HCT116 (cell line): Measurements from ENCODE around the gene OPN1SW. TPM values are rescaled to one million over a fixed set of nuclear protein-coding genes. Genes with fewer than 3 reads are reported as not detected.

Experiments used
- ATAC-seq: fragments of 200-7000 bp; cut with Tn5 transposase; 2 replicates; pipeline ENCODE4 v1.9.1; 2020; ENCODE audit warnings: mild to moderate bottlenecking, moderate library complexity
- BruUV-seq: library from RNA; stranded (reverse); fragments of 400-500 nt; replicated peaks from 2 replicates; lab custom pipeline; 2021; lab: Mats Ljungman, UMichigan
- CTCF ChIA-PET: fragments of 300-600 bp; sonication (Branson Sonifier 250); formaldehyde crosslinking; loops from one replicate; lab custom pipeline; 2021; ENCODE audit warnings: antibody characterized with exemption; lab: Charles Lee
- POLR2A ChIA-PET: fragments of 300-600, 350-600 bp; sonication (Branson Sonifier 250); formaldehyde crosslinking; loops from one replicate; lab custom pipeline; 2021; ENCODE audit warnings: antibody characterized with exemption; lab: Charles Lee
- RAD21 ChIA-PET, 2 experiments: fragments of 300-600 bp; sonication (Branson Sonifier 250); formaldehyde crosslinking; loops; one replicate each; lab custom pipeline; 2023; ENCODE audit warnings: low total read pairs in 2 of 2; ENCODE audit not compliant: uncharacterized antibody in 2 of 2, unreplicated experiment in 2 of 2, low non-redundant PET in 1 of 2; lab: Charles Lee
- DNase-seq: peaks from one replicate; pipeline ENCODE4 v3.0.0-alpha.2; 2010; ENCODE audit warnings: low read depth, low spot score
- H2AFZ ChIP-seq: fragments of 200-600 bp; shearing (Covaris generic), sonication (generic); 2 replicates; pipeline ENCODE4 v1.6.1; 2017; ENCODE audit warnings: low read depth, mixed run types, mixed read lengths, antibody characterized with exemption, low read length; ENCODE audit not compliant: poor library complexity, severe bottlenecking
- H3K27ac ChIP-seq: 2 replicates; pipeline ENCODE4 v1.5.1; 2012; ENCODE audit warnings: low read depth, low read length
- H3K27me3 ChIP-seq: fragments of 200-600 bp; sonication (generic); 2 replicates; pipeline ENCODE4 v1.6.1; 2016; ENCODE audit warnings: mixed run types, low read length, mixed read lengths; ENCODE audit not compliant: insufficient read depth
- H3K36me3 ChIP-seq, 2 experiments: fragments of 200-500 bp in 1 of 2; fragments of 200-600 bp in 1 of 2; sonication (Bioruptor generic) in 1 of 2; sonication (generic) in 1 of 2; 2 replicates each; pipeline versions ENCODE4 v1.5.1 to v1.6.1; 2014 to 2016; ENCODE audit warnings: low read length in 2 of 2, inconsistent platforms in 1 of 2, mixed read lengths in 1 of 2, mixed run types in 1 of 2; ENCODE audit not compliant: insufficient read depth in 2 of 2, control insufficient read depth in 1 of 2
- H3K4me1 ChIP-seq, 2 experiments: fragments of 200-600 bp in 1 of 2; sonication (generic) in 1 of 2; 2 replicates each; pipeline versions ENCODE4 v1.5.1 to v1.6.1; 2012 to 2017; ENCODE audit warnings: low read length in 2 of 2, inconsistent platforms in 1 of 2, mild to moderate bottlenecking in 1 of 2, mixed read lengths in 1 of 2, mixed run types in 1 of 2, moderate library complexity in 1 of 2; ENCODE audit not compliant: insufficient read depth in 2 of 2, control insufficient read depth in 1 of 2
- H3K4me2 ChIP-seq: fragments of 200-600 bp; sonication (generic); 2 replicates; pipeline ENCODE4 v1.6.1; 2017; ENCODE audit warnings: mixed run types, low read length, mixed read lengths
- H3K4me3 ChIP-seq, 2 experiments: fragments of 200-600 bp in 1 of 2; sonication (generic) in 1 of 2; replicated peaks in 1 of 2; 2 replicates each; pipeline ENCODE4 v1.5.1; 2011 to 2016; ENCODE audit warnings: low read length in 2 of 2, control low read depth in 1 of 2, low read depth in 1 of 2, mild to moderate bottlenecking in 1 of 2, mixed read lengths in 1 of 2, mixed run types in 1 of 2
- H3K79me2 ChIP-seq: fragments of 200-600 bp; sonication (generic); 2 replicates; pipeline ENCODE4 v1.6.1; 2017; ENCODE audit warnings: mild to moderate bottlenecking, mixed run types, low read length, moderate library complexity, mixed read lengths; ENCODE audit not compliant: insufficient read depth
- H3K9ac ChIP-seq: fragments of 200-600 bp; sonication (generic); 2 replicates; pipeline ENCODE4 v1.6.1; 2016; ENCODE audit warnings: low read length, mixed read lengths
- H3K9me2 ChIP-seq: fragments of 200-600 bp; sonication (generic), shearing (Covaris generic); 2 replicates; pipeline ENCODE4 v1.6.1; 2017; ENCODE audit warnings: mixed run types, mild to moderate bottlenecking, moderate library complexity; ENCODE audit not compliant: insufficient read depth
- H3K9me3 ChIP-seq, 2 experiments: fragments of 200-500 bp in 1 of 2; fragments of 200-600 bp in 1 of 2; sonication (Bioruptor generic) in 1 of 2; sonication (generic) in 1 of 2; 2 replicates each; pipeline ENCODE4 v1.6.1; 2014 to 2017; ENCODE audit warnings: low read length in 2 of 2, mixed read lengths in 2 of 2, inconsistent platforms in 1 of 2, low read depth in 1 of 2, mild to moderate bottlenecking in 1 of 2, mixed run types in 1 of 2, moderate library complexity in 1 of 2; ENCODE audit not compliant: control insufficient read depth in 1 of 2, insufficient read depth in 1 of 2
- H4K20me1 ChIP-seq: fragments of 200-600 bp; sonication (generic), shearing (Covaris generic); 2 replicates; pipeline ENCODE4 v1.6.1; 2017; ENCODE audit warnings: mixed run types, mild to moderate bottlenecking, moderate library complexity; ENCODE audit not compliant: insufficient read depth
- CTCF ChIP-seq, 3 experiments: fragments of 200-600 bp in 1 of 3; sonication (generic) in 1 of 3; IDR thresholded peaks in 2 of 3; conservative IDR thresholded peaks in 1 of 3; 2 replicates each; pipeline ENCODE4 v1.5.1; 2012 to 2017; ENCODE audit warnings: low read depth in 2 of 3, low read length in 2 of 3, antibody characterized with exemption in 1 of 3, borderline replicate concordance in 1 of 3, control low read depth in 1 of 3, mild to moderate bottlenecking in 1 of 3, mixed read lengths in 1 of 3, mixed run types in 1 of 3, moderate library complexity in 1 of 3; ENCODE audit not compliant: insufficient read depth in 1 of 3
- FOSL1 ChIP-seq: IDR thresholded peaks from 2 replicates; pipeline ENCODE4 v1.6.1; 2012; ENCODE audit warnings: low read depth
- POLR2A ChIP-seq: IDR thresholded peaks from 2 replicates; pipeline ENCODE4 v1.7.0; 2011; ENCODE audit warnings: borderline replicate concordance; ENCODE audit not compliant: insufficient read depth, insufficient read length; ENCODE audit errors: extremely low read depth
- RAD21 ChIP-seq: IDR thresholded peaks from 2 replicates; pipeline ENCODE4 v1.6.1; 2012; ENCODE audit warnings: low read depth, mild to moderate bottlenecking
- ZBTB33 ChIP-seq: IDR thresholded peaks from 2 replicates; pipeline ENCODE4 v1.6.1; 2011; ENCODE audit warnings: mild to moderate bottlenecking, low read length, moderate library complexity; ENCODE audit not compliant: insufficient replicate concordance; ENCODE audit errors: extremely low read depth
- intact Hi-C: fragments of 100-400 bp; cut with micrococcal nuclease; formaldehyde crosslinking; loops from 2 replicates; pipeline ENCODE4 v1.10.0; 2022
- total RNA-seq: library from RNA; stranded (reverse); gene quantifications from one replicate; pipeline ENCODE4 v1.2.1, GENCODE V29; 2021; ENCODE audit not compliant: unreplicated experiment

OPN1SW gene
- total RNA-seq, 1 experiment from 2014 or later, result not detected

GRCh38 chr7:128805225-128805624, 29.6 kb upstream of the OPN1SW start:
- POLR2A ChIA-PET, result no interaction called here

More at GRCh38 chr7:128805225-128805624, 29.6 kb upstream of the OPN1SW start:
- Histone ChIP-seq H3K79me2 (no peaks in the 10 kb centered on the region), H3K9me3 (no peaks in the 10 kb centered on the region), H3K36me3 (no peaks in the 10 kb centered on the region), H3K27me3 (no peaks in the 10 kb centered on the region), H3K4me3 (no peak overlapping the region), H2AFZ (no peak overlapping the region), H3K9me2 (no peaks in the 10 kb centered on the region), H3K4me1 (no peaks in the 10 kb centered on the region), H3K4me2 (no peak overlapping the region), H3K27ac (no peak overlapping the region), H3K9ac (no peak overlapping the region), H4K20me1 (no peaks in the 10 kb centered on the region)
- TF ChIP-seq CTCF (IDR thresholded peaks at IDR 0.05 in 2 of 3, conservative IDR thresholded peaks at IDR 0.05 in 1 of 3; ENCODE audit: borderline replicate concordance in 1 of 3, insufficient read depth in 1 of 3, low read depth in 2 of 3, low read length in 2 of 3), result no peak
- TF ChIP-seq ZBTB33, result no peak
- TF ChIP-seq RAD21, result no peak
- no peak for TF ChIP-seq FOSL1
- no peak for TF ChIP-seq POLR2A
- ChIA-PET RAD21 (no interaction called here), CTCF (no interaction called here)
- DNase-seq (no peak), ATAC-seq (no peak)
- no TSS peak for BruUV-seq
- intact Hi-C loops, result no loop called here
